ENCODE measurements around the gene BEX4.

Gene BEX4

DNA sequence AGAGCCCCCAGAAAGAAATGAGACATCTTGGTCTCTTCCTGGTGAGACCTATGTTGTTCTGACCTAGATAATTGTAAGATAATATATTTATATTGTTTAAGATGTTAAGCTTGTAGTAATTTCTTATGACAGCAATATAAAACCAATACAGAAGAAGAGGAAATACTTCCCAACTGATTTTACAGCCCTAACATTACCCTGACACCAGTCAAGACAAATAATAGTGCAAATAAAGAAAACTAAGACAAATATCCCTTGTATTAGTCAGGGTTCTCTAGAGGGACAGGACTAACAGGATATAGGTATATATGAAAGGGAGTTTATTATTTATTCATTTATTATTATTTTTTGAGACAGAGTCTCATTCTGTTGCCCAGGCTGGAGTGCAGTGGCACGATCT is 21.4 kb downstream of the BEX4 start:
- H3K4me3 ChIP-seq (ENCODE audit: low read depth, low read length), result no peak overlapping the region
- H3K9ac ChIP-seq (ENCODE audit: low read length), result no peak overlapping the region
- H3K27me3 ChIP-seq (ENCODE audit: control insufficient read depth, insufficient read depth, low read length), result peaks cover 9% of the 10 kb centered on the region; the same call in 1 of the 2 replicates
- peaks cover 4% of the 10 kb centered on the region; the same call in 1 of the 2 replicates for H3K4me1 ChIP-seq (ENCODE audit: control insufficient read depth, insufficient read depth, low read length)
- no peaks in the 10 kb centered on the region for H3K36me3 ChIP-seq (ENCODE audit: control insufficient read depth, insufficient read depth, low read length)
- H3K9me3 ChIP-seq (ENCODE audit: control insufficient read depth, insufficient read depth, low read depth, low read length), result no peaks in the 10 kb centered on the region
- H3K27ac ChIP-seq (ENCODE audit: low read depth, low read length), result no peak overlapping the region

DNA sequence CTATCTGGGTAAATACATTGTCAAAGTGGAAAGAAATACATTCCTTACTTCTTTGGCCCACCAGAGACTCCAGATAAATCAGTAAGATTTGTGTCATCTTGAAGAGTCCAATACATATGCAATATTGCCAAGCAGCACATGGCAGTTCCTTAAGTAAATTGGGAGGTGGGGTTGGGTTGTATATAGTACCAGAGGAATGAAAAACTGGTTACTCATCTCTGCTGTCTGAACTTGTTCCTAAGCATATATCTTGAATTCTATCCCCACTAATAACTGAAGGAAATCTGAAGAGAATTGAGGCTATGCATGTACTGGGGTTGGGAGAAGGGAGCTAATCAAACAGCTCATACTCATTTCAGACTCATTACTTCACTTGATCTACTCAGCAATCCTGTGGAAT is 25.2 kb downstream of the BEX4 start:
- Histone ChIP-seq H3K27ac (ENCODE audit: low read depth, low read length) (no peak overlapping the region), H3K27me3 (ENCODE audit: control insufficient read depth, insufficient read depth, low read length) (peaks cover 16% of the 10 kb centered on the region; the same call in 1 of the 2 replicates), H3K4me1 (ENCODE audit: control insufficient read depth, insufficient read depth, low read length) (peaks cover 4% of the 10 kb centered on the region; the same call in 1 of the 2 replicates), H3K9ac (ENCODE audit: low read length) (no peak overlapping the region), H3K4me3 (ENCODE audit: low read depth, low read length) (no peak overlapping the region), H3K9me3 (ENCODE audit: control insufficient read depth, insufficient read depth, low read depth, low read length) (no peaks in the 10 kb centered on the region), H3K36me3 (ENCODE audit: control insufficient read depth, insufficient read depth, low read length) (no peaks in the 10 kb centered on the region)

DNA sequence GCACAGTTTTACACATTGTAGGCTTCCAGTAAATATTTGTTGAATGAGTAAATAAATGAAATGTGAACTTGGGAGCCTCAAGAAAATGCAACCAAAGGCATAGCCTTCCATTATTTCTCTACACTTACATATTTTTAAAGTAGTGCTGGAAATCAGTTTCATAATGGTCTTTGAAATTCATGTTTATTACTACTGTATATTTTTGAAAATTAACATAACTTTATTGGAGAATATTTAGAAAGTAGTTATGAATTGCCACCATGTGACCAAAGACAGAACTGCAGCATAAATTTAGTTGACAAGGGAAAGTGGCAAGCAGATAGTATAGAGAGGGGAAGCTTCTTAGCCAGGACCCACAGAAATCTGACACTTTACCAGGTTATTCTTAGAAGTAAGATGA is 33.6 kb downstream of the BEX4 start:
- Histone ChIP-seq H3K4me1 (ENCODE audit: control insufficient read depth, insufficient read depth, low read length) (peaks cover 21% of the 10 kb centered on the region), H3K4me3 (ENCODE audit: low read depth, low read length) (no peak overlapping the region), H3K36me3 (ENCODE audit: control insufficient read depth, insufficient read depth, low read length) (peaks cover 16% of the 10 kb centered on the region), H3K27ac (ENCODE audit: low read depth, low read length) (no peak overlapping the region), H3K27me3 (ENCODE audit: control insufficient read depth, insufficient read depth, low read length) (no peaks in the 10 kb centered on the region; the same call in 1 of the 2 replicates), H3K9ac (ENCODE audit: low read length) (no peak overlapping the region), H3K9me3 (ENCODE audit: control insufficient read depth, insufficient read depth, low read depth, low read length) (no peaks in the 10 kb centered on the region)

DNA sequence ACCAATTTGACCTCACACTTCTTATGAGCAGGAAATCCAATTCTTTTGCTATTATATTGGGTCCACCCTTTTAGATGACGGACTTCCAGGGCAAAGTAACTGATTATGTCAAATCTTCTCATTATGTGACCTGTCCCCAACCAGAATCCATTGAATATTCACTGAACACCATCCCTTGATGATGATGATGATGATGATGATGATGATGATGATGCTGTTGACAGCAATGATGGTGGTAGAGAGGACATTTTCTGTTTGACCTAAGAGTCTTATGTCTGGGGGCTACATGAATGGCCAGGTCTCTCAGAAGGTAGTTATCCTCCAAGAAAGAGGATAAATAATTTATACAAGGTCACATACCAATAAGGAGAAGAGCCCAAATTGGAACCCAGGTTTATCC is 34.9 kb downstream of the BEX4 start:
- peaks cover 17% of the 10 kb centered on the region for H3K36me3 ChIP-seq (ENCODE audit: control insufficient read depth, insufficient read depth, low read length)
- H3K27me3 ChIP-seq (ENCODE audit: control insufficient read depth, insufficient read depth, low read length), result no peaks in the 10 kb centered on the region; the same call in 1 of the 2 replicates
- H3K4me3 ChIP-seq (ENCODE audit: low read depth, low read length), result no peak overlapping the region
- H3K27ac ChIP-seq (ENCODE audit: low read depth, low read length), result no peak overlapping the region
- peaks cover 23% of the 10 kb centered on the region for H3K4me1 ChIP-seq (ENCODE audit: control insufficient read depth, insufficient read depth, low read length)
- no peak overlapping the region for H3K9ac ChIP-seq (ENCODE audit: low read length)
- no peaks in the 10 kb centered on the region for H3K9me3 ChIP-seq (ENCODE audit: control insufficient read depth, insufficient read depth, low read depth, low read length)

DNA sequence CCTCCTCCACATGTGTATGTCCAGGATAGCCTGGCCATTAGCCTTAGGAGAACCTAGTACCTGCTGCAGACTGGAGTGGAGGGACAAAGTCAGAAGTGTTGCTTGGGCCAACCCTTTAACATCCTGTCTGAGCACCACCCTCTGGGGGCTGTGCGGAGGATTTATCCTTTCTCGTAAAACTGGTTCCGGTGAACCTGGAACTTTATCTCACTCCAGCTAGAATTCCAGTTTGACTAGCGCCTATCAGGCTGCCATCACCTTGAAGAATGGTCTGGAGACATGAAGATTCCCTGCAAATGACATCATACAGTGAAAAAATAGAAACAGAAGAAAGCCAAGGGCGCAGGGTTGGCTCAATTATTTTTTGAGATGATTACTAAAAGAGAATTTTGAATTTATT is 36.1 kb downstream of the BEX4 start:
- Histone ChIP-seq H3K9ac (ENCODE audit: low read length) (no peak overlapping the region), H3K27me3 (ENCODE audit: control insufficient read depth, insufficient read depth, low read length) (no peaks in the 10 kb centered on the region; the same call in 1 of the 2 replicates), H3K4me1 (ENCODE audit: control insufficient read depth, insufficient read depth, low read length) (peaks cover 30% of the 10 kb centered on the region), H3K27ac (ENCODE audit: low read depth, low read length) (no peak overlapping the region), H3K4me3 (ENCODE audit: low read depth, low read length) (no peak overlapping the region), H3K36me3 (ENCODE audit: control insufficient read depth, insufficient read depth, low read length) (peaks cover 17% of the 10 kb centered on the region), H3K9me3 (ENCODE audit: control insufficient read depth, insufficient read depth, low read depth, low read length) (no peaks in the 10 kb centered on the region)

DNA sequence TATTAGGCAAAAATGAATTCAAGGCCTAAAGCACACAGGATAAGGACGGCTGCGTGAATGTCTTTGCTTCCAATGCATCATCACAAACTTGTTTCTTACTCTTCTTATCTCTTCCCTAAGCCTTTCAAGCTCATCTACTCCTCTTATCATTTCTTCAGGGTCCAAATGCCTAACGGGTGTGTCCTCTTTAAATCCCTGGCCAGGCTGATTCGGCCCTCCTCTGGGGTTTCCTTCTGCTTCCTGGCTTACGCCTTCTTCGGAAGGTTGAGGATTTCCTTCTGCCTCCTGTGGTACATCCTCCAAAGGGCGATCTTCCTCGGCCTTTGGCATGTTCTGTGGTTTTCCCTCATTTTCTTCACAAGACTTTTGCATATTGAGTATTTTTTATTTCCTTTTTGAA is 38.7 kb downstream of the BEX4 start:
- H3K9ac ChIP-seq (ENCODE audit: low read length), result peak overlapping the region; percentile 93
- H3K27ac ChIP-seq (ENCODE audit: low read depth, low read length), result peak overlapping the region; percentile 45; the same call in 1 of the 2 replicates
- peak overlapping the region; percentile 87 for H3K4me3 ChIP-seq (ENCODE audit: low read depth, low read length)
- H3K36me3 ChIP-seq (ENCODE audit: control insufficient read depth, insufficient read depth, low read length), result peaks cover 17% of the 10 kb centered on the region
- peaks cover 3% of the 10 kb centered on the region; the same call in 1 of the 2 replicates for H3K27me3 ChIP-seq (ENCODE audit: control insufficient read depth, insufficient read depth, low read length)
- no peaks in the 10 kb centered on the region for H3K9me3 ChIP-seq (ENCODE audit: control insufficient read depth, insufficient read depth, low read depth, low read length)
- peaks cover 31% of the 10 kb centered on the region for H3K4me1 ChIP-seq (ENCODE audit: control insufficient read depth, insufficient read depth, low read length)

DNA sequence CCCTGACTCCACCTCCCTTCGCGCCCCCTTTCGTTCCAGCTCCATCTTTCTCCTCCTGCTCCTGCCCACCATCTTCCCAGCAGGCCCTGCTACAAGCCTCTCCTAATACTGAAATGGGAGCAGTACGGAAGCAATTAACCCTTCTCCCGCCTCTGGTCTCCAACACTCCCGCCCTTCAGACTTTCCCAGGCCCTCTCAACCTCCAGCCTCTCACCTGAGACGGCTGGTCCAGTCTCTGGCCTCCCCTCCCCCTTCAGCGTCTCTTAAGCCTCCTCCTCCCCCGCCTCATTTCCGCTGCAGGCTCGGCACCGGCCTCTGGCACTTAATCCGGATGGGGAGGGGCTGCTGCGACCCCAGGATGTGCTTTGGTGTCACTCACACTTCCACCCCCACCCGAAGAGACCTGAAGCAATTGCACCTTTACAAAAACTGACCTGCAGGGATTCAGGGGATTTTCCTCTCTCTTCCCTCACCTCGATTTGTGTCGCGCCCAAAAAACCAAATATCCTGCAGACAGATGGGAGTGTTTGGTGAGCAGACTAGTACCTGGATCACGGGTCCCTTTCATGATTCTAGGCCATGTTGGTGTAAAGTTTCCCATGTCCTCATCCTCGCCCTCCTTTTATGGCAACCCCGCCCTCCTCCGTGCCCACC is 39.4 kb downstream of the BEX4 start:
- Histone ChIP-seq H3K27me3 (ENCODE audit: control insufficient read depth, insufficient read depth, low read length) (peaks cover 7% of the 10 kb centered on the region; the same call in 1 of the 2 replicates), H3K9me3 (ENCODE audit: control insufficient read depth, insufficient read depth, low read depth, low read length) (no peaks in the 10 kb centered on the region), H3K4me3 (ENCODE audit: low read depth, low read length) (peak overlapping the region; percentile 87), H3K36me3 (ENCODE audit: control insufficient read depth, insufficient read depth, low read length) (peaks cover 17% of the 10 kb centered on the region), H3K9ac (ENCODE audit: low read length) (peak overlapping the region; percentile 93), H3K4me1 (ENCODE audit: control insufficient read depth, insufficient read depth, low read length) (peaks cover 31% of the 10 kb centered on the region), H3K27ac (ENCODE audit: low read depth, low read length) (peak overlapping the region; percentile 85)

DNA sequence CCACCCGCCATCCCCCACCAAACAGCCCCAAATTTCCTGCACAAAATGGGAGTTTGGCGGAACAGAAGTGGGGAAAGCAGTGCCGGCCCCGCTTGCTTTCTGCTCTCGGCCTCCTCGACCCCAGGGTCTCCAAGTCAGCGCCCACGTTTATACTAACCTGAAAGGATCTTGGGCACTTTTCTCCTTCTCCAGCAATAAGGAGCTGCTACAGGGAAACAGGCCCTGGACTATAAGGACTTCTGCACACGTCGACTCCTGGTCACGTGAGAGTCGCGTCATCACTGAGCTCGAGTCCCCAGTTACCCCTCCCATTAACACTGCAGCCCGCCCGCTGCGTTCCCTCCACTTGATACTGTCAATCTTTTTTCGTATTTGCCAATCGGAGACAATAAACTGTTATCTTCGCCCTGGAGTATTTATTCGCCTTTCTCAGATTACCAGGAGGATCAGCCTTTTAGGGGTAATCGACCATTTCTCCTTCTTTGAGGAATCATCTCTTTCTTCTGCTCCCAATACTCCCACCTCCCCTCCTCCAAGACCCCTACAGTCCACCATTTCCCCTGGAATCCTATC is 40.1 kb downstream of the BEX4 start, which contains the start of gene TCEAL8:
TSS of gene TCEAL8 (minus strand) at position 235 of the 573 bp plus-strand sequence. CDS start 1,176 bp downstream, outside the sequence.
- Histone ChIP-seq H3K9ac (ENCODE audit: low read length) (peak within 1 kb of the TSS; percentile 93), H3K27me3 (ENCODE audit: control insufficient read depth, insufficient read depth, low read length) (peaks cover 11% of the 10 kb centered on the region; the same call in 1 of the 2 replicates), H3K9me3 (ENCODE audit: control insufficient read depth, insufficient read depth, low read depth, low read length) (no peaks in the 10 kb centered on the region), H3K36me3 (ENCODE audit: control insufficient read depth, insufficient read depth, low read length) (peaks cover 17% of the 10 kb centered on the region), H3K4me3 (ENCODE audit: low read depth, low read length) (peak within 1 kb of the TSS; percentile 87), H3K27ac (ENCODE audit: low read depth, low read length) (peak within 1 kb of the TSS; percentile 85), H3K4me1 (ENCODE audit: control insufficient read depth, insufficient read depth, low read length) (peaks cover 31% of the 10 kb centered on the region)

DNA sequence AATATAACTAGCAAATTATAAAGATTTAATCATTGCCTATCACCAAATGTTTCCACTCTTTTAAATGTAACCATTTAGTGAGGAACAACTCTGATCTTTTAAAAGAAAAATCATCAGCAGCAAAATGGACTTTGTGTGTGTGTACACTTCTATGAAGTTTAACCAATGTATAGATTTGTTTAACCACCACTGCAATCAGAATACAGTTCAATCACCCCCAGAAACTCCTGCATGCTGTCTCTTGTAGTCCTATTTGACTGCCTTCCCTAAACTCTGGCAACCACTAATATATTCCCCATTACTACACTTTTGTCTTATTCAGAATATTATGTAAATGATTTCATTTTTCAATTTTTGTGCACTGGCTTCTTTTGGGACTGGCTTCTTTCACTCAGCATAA is 41.7 kb downstream of the BEX4 start:
- Histone ChIP-seq H3K36me3 (ENCODE audit: control insufficient read depth, insufficient read depth, low read length) (peaks cover 17% of the 10 kb centered on the region), H3K4me3 (ENCODE audit: low read depth, low read length) (no peak overlapping the region), H3K4me1 (ENCODE audit: control insufficient read depth, insufficient read depth, low read length) (peaks cover 26% of the 10 kb centered on the region), H3K27me3 (ENCODE audit: control insufficient read depth, insufficient read depth, low read length) (peaks cover 11% of the 10 kb centered on the region; the same call in 1 of the 2 replicates), H3K9ac (ENCODE audit: low read length) (no peak overlapping the region), H3K9me3 (ENCODE audit: control insufficient read depth, insufficient read depth, low read depth, low read length) (no peaks in the 10 kb centered on the region), H3K27ac (ENCODE audit: low read depth, low read length) (no peak overlapping the region)

DNA sequence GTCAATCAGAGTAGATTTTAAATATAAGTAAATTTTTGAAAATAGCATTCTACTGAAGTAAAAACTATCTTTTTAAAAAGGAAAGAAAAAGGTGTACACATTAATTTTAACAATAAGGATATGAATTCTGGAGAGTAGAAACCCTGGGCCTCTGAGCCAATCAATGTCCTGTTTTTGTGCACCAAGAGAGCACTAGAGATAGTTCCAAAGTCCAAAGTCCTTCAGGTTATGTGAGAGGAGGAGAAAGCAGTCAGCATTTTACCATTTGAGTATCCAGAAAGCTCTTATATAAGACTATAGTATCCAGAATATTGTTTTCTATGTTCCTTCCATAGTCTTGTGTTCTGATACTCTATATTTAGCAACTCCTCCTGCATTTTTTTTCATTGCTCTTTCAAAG is 43.4 kb downstream of the BEX4 start:
- no peaks in the 10 kb centered on the region for H3K9me3 ChIP-seq (ENCODE audit: control insufficient read depth, insufficient read depth, low read depth, low read length)
- peaks cover 18% of the 10 kb centered on the region; the same call in 1 of the 2 replicates for H3K27me3 ChIP-seq (ENCODE audit: control insufficient read depth, insufficient read depth, low read length)
- H3K36me3 ChIP-seq (ENCODE audit: control insufficient read depth, insufficient read depth, low read length), result peaks cover 4% of the 10 kb centered on the region
- H3K9ac ChIP-seq (ENCODE audit: low read length), result no peak overlapping the region
- no peak overlapping the region for H3K4me3 ChIP-seq (ENCODE audit: low read depth, low read length)
- H3K27ac ChIP-seq (ENCODE audit: low read depth, low read length), result no peak overlapping the region
- H3K4me1 ChIP-seq (ENCODE audit: control insufficient read depth, insufficient read depth, low read length), result peaks cover 13% of the 10 kb centered on the region

All from HUES6 (cell line).